Measurements from ENCODE around the gene ZFHX3.

Gene ZFHX3

DNA sequence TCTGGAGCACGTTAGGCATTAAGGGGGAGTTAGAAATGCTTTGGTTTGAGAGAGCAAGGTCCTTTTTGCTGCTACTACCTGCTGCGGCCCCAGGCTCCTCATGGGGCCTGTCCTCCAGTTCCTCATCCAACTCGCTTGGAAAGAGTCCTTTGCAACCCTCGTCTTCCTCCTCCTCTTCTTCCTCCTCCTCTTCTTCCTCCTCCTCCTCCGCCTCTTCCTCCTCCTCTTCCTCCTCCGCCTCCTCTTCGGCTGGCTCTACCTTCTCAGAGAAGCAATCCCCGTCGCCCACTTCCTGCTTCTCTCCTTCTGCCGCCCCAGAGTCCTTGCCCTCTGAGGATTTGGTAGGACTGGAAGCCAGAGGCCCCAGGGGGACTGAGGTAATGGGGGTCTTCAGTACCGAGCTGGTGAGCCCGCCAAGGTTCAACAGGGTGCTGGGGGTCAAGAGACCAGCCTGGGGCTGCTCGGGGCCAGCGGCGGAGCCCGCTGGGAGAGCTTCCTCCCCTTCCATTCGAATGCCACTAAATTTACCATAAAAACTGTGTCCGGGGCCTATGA, 89.3 kb downstream of the ZFHX3 start:
- TF ChIP-seq FOXM1 (IDR thresholded peaks at IDR 0.05; ENCODE audit: borderline replicate concordance, low read depth) = no peak
- no peak for TF ChIP-seq RAD21 (IDR thresholded peaks at IDR 0.05; ENCODE audit: low read depth)
- TF ChIP-seq, protein P1, sequence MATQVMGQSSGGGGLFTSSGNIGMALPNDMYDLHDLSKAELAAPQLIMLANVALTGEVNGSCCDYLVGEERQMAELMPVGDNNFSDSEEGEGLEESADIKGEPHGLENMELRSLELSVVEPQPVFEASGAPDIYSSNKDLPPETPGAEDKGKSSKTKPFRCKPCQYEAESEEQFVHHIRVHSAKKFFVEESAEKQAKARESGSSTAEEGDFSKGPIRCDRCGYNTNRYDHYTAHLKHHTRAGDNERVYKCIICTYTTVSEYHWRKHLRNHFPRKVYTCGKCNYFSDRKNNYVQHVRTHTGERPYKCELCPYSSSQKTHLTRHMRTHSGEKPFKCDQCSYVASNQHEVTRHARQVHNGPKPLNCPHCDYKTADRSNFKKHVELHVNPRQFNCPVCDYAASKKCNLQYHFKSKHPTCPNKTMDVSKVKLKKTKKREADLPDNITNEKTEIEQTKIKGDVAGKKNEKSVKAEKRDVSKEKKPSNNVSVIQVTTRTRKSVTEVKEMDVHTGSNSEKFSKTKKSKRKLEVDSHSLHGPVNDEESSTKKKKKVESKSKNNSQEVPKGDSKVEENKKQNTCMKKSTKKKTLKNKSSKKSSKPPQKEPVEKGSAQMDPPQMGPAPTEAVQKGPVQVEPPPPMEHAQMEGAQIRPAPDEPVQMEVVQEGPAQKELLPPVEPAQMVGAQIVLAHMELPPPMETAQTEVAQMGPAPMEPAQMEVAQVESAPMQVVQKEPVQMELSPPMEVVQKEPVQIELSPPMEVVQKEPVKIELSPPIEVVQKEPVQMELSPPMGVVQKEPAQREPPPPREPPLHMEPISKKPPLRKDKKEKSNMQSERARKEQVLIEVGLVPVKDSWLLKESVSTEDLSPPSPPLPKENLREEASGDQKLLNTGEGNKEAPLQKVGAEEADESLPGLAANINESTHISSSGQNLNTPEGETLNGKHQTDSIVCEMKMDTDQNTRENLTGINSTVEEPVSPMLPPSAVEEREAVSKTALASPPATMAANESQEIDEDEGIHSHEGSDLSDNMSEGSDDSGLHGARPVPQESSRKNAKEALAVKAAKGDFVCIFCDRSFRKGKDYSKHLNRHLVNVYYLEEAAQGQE (IDR thresholded peaks at IDR 0.05; ENCODE audit: low read depth) = no peak
- no peak for TF ChIP-seq NFIC (IDR thresholded peaks at IDR 0.05)
- TF ChIP-seq, protein P2, sequence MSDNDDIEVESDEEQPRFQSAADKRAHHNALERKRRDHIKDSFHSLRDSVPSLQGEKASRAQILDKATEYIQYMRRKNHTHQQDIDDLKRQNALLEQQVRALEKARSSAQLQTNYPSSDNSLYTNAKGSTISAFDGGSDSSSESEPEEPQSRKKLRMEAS (IDR thresholded peaks at IDR 0.05) = no peak
- TF ChIP-seq CEBPB (IDR thresholded peaks at IDR 0.05) = no peak
- no peak for TF ChIP-seq EP300 (IDR thresholded peaks at IDR 0.05; ENCODE audit: borderline replicate concordance)
- no peak for TF ChIP-seq YY1 (IDR thresholded peaks at IDR 0.05; ENCODE audit: low read depth)
- no peak for TF ChIP-seq TEAD4 (IDR thresholded peaks at IDR 0.05)
- TF ChIP-seq EGR1 (IDR thresholded peaks at IDR 0.05) = no peak
- TF ChIP-seq, protein P3, sequence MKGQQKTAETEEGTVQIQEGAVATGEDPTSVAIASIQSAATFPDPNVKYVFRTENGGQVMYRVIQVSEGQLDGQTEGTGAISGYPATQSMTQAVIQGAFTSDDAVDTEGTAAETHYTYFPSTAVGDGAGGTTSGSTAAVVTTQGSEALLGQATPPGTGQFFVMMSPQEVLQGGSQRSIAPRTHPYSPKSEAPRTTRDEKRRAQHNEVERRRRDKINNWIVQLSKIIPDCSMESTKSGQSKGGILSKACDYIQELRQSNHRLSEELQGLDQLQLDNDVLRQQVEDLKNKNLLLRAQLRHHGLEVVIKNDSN (IDR thresholded peaks at IDR 0.05) = no peak
- TF ChIP-seq CREB1 (IDR thresholded peaks at IDR 0.05; ENCODE audit: low read depth) = no peak

DNA sequence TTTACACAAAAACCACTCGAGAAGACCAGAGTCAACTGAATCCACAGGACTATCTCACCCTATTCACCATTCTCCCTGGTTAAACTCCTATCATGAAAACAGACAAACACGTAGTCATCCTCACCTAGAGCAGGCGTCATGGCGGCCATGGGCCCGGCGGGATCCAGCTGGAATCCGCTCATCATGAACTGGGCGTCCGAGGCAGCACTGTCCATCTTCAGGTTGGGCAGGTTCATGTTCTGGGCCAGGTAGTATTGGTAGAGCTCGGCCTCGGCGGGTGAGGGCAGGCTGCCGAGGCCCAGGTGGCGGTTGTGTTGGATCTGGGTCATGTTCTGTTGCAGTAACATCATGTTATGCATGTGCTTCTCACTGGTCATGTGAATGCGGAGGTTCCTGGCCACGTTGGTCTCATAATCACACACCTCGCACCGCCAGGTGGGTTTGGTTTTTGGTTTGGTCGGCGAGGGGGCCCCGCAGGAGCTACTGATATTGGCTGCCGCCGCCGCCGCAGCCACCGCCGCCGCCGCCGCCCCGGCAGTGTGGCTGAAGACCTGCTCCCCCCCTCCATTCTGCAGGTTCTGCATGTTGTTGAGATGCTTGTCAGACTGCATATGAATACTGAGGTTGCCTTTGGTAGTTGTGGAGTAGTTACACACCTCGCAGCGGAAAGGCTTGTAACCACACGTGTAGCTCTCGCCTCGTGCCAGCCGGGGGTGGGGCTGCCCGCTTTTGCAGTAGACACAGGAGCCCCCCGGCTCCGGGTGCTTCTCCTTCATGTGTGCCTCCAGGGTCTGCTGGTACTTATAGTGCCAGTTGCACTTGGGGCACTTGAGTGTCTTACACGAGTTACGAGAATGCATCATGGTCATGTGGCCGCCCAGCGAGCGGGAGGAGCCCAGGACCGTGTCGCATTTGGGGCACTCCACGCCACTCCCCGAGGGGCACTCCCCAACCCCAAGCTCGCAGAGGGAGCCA, 90.3 kb downstream of the ZFHX3 start:
- TF ChIP-seq FOXM1 (IDR thresholded peaks at IDR 0.05; ENCODE audit: borderline replicate concordance, low read depth) = no peak
- TF ChIP-seq, protein P2 (IDR thresholded peaks at IDR 0.05) = no peak
- no peak for TF ChIP-seq TAF1 (IDR thresholded peaks at IDR 0.05; ENCODE audit: low read depth)
- TF ChIP-seq TEAD4 (IDR thresholded peaks at IDR 0.05) = no peak

DNA sequence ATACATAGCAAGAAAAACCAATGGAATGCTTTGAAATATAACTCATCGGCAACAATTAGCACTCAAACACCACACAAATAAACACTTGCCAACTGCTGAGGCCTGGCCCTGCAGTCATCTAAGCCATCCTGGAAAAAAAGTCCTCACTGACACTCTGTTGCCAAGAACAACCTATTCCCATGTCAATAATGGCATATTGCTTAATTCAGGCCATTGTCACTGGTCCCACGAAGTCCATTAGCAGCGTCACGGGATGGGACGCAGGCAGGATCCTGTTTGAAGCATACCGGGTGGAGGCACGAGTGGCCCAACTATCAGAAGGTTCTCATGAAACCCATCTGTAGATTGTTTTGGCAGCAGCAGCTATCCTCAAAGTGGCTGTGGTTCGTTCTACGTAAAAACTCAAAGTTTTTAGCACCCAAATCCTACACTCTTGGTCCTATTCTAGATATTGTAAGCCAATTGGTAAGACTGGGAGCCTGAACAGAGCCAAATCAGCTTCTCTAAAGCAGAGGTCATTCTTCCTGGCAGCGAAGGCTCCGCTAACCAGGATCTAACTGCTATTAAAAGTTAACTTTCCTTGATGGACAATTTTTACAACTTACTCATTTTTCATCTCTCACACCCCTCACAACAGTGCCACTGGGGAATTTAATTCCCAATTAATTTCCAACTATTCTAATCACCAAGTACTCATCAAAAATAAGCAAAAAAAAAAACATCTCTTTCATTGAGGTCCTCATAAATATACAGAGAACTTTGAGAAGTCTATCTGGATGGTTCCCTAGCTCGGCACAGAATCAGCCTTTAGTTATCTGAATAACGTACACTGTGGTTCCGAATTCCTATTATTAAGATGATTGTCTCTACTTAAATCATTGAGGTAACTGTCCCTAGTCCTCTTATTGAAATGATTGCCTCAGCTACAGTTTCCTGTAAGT, 91.5 kb downstream of the ZFHX3 start:
- TF ChIP-seq EP300 (IDR thresholded peaks at IDR 0.05; ENCODE audit: borderline replicate concordance) (no peak), CREB1 (IDR thresholded peaks at IDR 0.05; ENCODE audit: low read depth) (no peak), EGR1 (IDR thresholded peaks at IDR 0.05) (no peak), ZBTB7A (IDR thresholded peaks at IDR 0.05; ENCODE audit: low read depth) (no peak), YY1 (IDR thresholded peaks at IDR 0.05; ENCODE audit: low read depth) (no peak), TEAD4 (IDR thresholded peaks at IDR 0.05) (no peak), TAF1 (IDR thresholded peaks at IDR 0.05; ENCODE audit: low read depth) (no peak), FOXM1 (IDR thresholded peaks at IDR 0.05; ENCODE audit: borderline replicate concordance, low read depth) (no peak), CEBPB (IDR thresholded peaks at IDR 0.05) (no peak), TCF12 (IDR thresholded peaks at IDR 0.05; ENCODE audit: low read depth) (no peak), RAD21 (IDR thresholded peaks at IDR 0.05; ENCODE audit: low read depth) (no peak), NFIC (IDR thresholded peaks at IDR 0.05) (no peak)
- TF ChIP-seq, protein P3 (IDR thresholded peaks at IDR 0.05) = no peak
- TF ChIP-seq, protein P1 (IDR thresholded peaks at IDR 0.05; ENCODE audit: low read depth) = no peak
- TF ChIP-seq, protein P2 (IDR thresholded peaks at IDR 0.05) = no peak

DNA sequence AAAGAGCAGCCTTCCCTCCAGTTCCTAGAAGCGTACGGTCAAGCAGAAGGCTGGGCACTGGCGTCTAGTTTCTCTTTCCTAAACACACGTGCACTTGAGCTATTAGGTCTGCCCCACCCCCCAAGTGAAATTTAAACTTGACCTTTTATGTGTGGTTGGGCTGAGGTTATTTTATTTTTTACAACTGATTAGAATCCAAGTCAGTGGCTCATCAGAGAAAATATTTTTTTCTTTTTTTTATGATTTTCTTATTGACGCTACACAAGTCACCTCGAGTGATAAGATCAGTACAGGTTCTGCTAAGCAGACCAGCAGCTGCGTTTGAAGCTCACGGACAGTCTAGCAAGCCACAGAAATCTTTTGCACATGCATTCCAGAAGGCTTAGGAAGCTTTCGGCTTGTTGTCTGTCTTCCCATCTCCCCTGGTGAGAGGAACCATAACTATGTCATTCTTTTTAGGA, 95.1 kb downstream of the ZFHX3 start:
- TF ChIP-seq, protein P2 (IDR thresholded peaks at IDR 0.05) = no peak
